COLO829 (cell line): ENCODE measurements around the gene GNA14.
"Not testable (repeated sequence)": the region's sequence is repeated elsewhere in the genome, so short reads cannot be mapped to it uniquely, and the experiment has no call there.

ENCODE experiments used
- DNase-seq: peaks from one replicate; pipeline ENCODE4 v3.0.0; 2012; ENCODE audit warnings: low spot score

Gene GNA14

GRCh38 chr9:77648234-77649108 lies at the start of gene GNA14:
Gene GNA14, minus strand, starts transcription at chr9:77648322. Its CDS starts 529 bp downstream, at chr9:77647793.
- DNase-seq: no peak

GRCh38 chr9:77697238-77697984 lies 49.3 kb upstream of the GNA14 start:
- DNase-seq: no peak

DNA sequence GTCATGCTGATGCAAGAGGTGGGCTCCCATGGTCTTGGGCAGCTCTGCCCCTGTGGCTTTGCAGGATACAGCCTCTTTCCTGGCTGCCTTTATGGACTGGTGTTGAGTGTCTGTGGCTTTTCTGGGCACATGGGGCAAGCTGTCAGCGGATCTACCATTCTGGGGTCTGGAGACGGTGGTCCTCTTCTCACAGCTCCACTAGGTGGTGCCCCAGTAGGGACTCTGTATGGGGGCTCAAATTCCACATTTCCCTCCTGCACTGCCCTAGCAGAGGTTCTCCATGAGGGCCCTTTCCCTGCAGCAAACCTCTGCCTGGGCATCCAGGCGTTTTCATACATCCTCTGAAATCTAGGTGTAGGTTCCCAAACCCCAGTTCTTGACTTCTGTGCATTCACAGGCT lies 42.6 kb upstream of the GNA14 start:
- not testable (repeated sequence) for DNase-seq

- DNase-seq: not testable (repeated sequence)
Measured at GRCh38 chr9:77690119-77690518, 42.0 kb upstream of the GNA14 start.

DNA sequence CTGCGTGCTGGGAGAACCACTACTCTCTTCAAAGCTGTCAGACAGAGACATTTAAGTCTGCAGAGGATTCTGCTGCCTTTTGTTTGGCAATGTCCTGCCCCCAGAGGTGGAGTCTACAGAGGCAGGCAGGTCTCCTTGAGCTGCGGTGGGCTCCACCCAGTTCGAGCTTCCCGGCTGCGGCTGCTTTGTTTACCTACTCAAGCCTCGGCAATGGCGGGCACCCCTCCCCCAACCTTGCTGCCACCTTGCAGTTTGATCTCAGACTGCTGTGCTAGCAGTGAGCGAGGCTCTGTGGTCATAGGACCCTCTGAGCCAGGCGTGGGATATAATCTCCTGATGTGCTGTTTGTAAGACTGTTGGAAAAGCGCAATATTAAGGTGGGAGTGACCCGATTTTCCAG lies 39.6 kb upstream of the GNA14 start:
- not testable (repeated sequence) for DNase-seq

DNA sequence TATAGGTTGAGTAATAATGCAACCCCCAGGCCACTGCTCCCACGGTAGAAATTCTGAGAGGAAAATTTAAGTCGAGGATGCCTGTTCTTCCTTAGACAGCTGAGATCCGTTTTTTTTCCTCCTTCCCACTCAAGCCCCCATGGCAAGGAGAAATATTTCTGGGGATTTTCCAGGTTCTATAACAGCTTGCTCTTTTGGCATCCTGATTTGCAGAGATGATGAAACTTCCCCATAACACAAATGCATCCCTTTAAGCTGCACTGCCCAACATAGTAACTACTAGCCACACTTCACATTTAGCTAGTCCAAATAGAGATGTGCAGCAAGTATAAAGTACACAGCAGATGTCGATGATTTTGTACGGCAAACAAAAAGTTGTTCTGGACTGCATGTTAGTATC lies 32.5 kb upstream of the GNA14 start:
- DNase-seq: no peak

DNA sequence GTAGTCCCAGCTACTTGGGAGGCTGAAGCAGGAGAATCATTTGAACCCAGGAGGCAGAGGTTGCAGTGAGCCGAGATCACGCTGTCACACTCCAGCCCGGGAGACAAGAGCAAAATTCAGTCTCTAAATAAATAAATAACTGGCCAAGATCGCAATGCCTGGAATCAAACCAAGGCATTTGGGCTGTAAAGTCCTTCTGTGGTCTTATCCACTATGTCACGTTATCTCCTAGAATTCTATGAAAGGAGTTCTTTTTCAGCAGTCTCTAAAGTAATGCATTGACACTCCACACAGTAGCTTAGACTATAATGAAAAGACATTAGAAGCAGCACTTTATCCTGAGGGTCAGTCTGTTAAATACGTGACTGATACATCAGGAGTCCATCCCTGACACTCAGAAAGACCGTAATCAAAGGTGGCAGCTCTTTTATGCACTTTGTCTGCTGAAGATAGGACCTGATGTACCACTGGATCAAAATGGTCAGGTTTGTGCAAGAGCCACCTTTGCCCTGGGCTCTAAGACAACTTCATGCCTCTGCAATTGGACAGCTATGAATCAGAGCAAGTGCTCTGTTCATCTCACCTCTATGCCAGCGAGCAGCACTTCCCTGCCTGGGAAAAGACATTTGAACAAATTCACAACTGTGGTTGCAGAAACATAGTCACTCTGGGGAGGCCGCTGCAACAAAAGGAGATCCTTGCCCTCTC lies 31.7 kb upstream of the GNA14 start:
- DNase-seq: peak; percentile 18

DNA sequence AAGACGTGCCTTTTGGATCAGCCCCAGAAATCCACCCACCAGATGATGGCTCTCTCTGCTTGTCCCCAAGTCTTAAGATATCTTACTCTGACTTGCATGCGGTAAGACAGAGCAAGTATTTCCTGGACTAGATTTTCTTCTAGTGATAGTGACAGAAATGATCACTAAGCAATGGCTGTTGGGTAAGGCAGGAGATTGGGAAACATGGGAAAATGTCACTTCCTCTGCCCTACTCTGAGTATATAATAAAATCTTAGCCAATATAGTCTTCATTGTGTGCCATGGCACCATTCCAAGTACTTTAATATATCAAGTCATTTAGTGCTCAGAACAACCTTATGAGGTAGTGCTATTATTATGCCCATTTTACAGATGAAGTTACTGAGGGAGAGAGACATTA lies 31.0 kb upstream of the GNA14 start:
- no peak for DNase-seq

GRCh38 chr9:77677957-77678535 lies 29.9 kb upstream of the GNA14 start:
- no peak for DNase-seq

DNA sequence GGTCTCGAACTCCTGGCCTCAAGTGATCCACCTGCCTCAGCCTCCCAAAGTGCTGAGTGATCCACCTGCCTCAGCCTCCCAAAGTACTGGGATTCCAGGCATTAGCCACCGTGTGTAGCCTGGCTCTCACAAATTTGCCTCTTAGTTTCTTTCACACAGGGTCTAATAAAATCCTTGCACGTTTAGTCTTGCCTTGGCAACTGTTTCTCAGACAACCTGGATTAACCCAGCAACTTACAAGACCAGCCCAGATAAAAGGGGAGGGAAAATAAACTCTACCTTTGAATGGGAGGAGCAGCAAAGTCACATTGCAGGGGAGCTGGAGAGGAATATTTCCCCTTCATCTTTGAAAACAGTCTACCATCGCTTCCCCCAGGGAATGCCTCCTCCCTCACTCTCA lies 29.3 kb upstream of the GNA14 start:
- no peak for DNase-seq

GRCh38 chr9:77673941-77674791 lies 26.0 kb upstream of the GNA14 start:
- no peak for DNase-seq

DNA sequence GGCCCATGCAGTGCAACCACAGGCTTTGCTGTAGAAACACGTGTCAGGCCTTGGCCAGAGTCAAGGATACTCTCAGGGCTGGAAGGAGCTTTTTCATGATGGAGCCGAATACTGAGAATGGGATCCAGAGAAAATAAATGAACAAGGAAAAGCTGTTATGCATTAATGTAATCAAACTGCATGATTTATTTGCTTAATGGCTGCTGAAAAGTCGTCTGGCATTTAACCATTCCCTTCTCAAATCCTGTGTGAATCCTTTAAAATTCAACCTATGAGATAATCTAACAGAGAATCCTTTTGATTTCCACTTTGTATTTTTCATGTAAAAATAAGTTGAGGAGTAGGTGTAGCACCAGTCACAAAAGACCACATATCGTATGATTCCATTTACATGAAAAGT lies 24.1 kb upstream of the GNA14 start:
- no peak for DNase-seq

DNA sequence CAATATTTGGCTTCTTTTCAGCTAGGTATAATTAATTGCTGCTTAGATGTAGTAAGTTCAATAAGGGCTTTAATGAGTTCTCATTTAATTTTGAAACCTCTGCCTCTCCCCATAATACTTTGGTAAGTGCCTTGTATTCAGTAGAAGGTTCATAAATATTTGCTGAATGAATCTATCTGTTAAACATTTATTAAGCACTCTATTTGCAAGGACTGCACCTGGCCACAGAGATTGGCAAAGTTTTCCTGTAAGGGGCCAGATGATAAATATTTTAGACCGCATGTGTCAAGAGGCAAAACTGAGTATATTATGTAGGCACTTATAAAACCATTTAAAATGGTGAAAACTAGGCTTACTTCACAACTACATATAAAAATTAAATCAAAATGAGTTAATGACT lies 19.0 kb upstream of the GNA14 start:
- no peak for DNase-seq

- no peak for DNase-seq
Measured at GRCh38 chr9:77663754-77664153, 15.6 kb upstream of the GNA14 start.

DNA sequence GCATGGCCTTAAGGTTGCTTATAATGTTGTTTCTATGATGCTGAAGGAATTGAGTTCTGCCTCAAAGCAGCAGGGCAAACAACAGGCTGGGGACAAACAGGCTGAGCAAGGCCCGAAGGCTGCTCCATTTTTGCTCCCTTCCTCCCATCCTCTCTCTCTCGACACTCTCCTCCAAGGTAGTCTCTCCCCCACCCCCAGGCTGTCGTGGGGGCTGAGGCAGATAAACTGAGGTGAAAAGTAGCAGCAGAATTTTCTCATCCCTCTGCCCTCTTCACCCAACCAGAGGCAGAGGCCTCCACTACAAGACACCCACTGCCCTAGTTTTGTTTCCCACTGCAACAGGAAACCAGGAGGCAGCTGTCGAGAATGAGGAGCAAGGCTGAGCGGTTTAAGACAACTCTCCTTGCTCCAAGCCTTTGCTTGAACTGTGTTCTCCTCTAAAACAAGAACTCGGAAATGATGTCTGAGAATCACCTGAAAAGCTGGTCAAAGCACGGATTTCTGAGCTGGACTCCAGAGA lies 13.5 kb upstream of the GNA14 start:
- no peak for DNase-seq

GRCh38 chr9:77659926-77660325 lies 11.8 kb upstream of the GNA14 start:
- DNase-seq: no peak

DNA sequence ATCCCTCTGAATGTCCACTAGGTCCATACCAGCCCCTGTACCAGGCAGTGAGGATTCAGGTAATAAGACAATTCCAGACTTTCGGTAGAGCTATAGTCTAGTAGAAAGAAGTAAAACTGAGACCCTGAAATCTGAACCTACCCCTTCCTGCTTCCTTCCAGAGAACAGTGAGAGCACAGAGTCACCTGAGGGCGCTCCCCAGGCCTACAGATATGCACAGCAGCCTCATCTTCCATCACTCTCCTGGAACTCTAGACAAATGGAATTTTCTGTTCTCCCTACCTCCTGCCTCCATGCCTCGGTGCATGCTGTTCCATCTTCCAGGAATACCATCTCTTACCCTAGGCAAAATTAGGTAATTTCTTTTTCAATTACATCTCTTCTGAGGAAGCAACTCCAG lies 3.1 kb upstream of the GNA14 start:
- no peak for DNase-seq

DNA sequence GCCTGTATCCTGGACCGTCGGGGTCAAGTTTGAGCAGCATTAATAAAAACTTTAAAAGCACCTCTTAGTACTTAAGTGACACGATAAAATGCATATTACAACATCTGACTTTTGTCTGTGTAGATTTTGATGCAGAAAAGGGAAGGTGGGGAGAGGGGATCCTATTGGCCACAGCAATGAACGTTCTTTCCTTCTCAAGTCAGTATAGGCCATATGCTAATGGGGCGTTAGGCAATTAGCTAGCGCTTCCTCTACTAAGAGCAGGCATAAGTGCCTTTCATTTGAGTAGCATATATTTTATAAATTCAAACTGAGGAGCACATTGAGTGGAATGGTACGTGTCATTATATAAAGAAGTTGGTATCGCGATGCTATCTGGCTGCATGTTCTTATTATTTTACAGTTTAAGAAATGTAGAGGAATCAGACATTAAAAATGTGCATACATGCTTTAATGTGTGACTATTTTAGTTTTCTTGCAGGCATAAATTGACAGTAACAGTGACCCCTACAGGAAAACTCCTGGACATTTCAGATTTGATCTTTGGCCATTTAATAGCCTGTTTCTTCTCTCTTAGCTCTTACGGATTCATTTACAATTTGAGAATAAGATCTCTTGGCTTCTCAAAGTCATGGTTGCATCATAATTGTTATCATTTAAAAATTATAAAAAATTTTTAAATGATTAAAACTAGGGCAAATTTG lies 1.1 kb upstream of the GNA14 start:
- DNase-seq: peak; percentile 42

- no peak for DNase-seq
Measured at GRCh38 chr9:77647267-77648233, 572 bp downstream of the GNA14 start.
